Measurements from ENCODE around the gene BIN2.
A peak's percentile ranks its signal among the peaks of the same experiment; 100 is the strongest.
"Not testable (repeated sequence)": the region's sequence is repeated elsewhere in the genome, so short reads cannot be mapped to it uniquely, and the experiment has no call there.

The BIN2 gene

GRCh38 chr12:51295651-51296050 lies 28.3 kb downstream of the BIN2 start:
- no peak overlapping the region for H3K4me3 ChIP-seq (ENCODE audit: low read depth, low read length)
- TF ChIP-seq CTCF (IDR thresholded peaks at IDR 0.05; ENCODE audit: insufficient read depth, low read length, missing control alignments) = no peak
- ChIA-PET CTCF (no interaction called here), POLR2A (no interaction called here)
- no peak for DNase-seq (ENCODE audit: low read depth, low spot score)

- CTCF ChIA-PET = interaction anchor here (1.2 to 2.6 kb wide), 2 partner anchors 47 to 48 kb away, joined by 3 to 10 read pairs; no protein-coding TSS in a partner anchor
- not testable (repeated sequence) for H3K4me3 ChIP-seq (ENCODE audit: low read depth, low read length); DNase-seq (ENCODE audit: low read depth, low spot score)
- POLR2A ChIA-PET = interaction anchor here (0.6 kb wide), 1 partner anchor 211 kb away, joined by 4 read pairs; the partner anchor contains the start of gene CSRNP2
Observed at GRCh38 chr12:51294097-51294496, 29.9 kb downstream of the BIN2 start.

GRCh38 chr12:51293696-51294095 lies 30.3 kb downstream of the BIN2 start:
- ChIA-PET POLR2A (interaction anchor here (0.6 kb wide), 1 partner anchor 210 kb away, joined by 4 read pairs; the partner anchor contains the start of gene CSRNP2), CTCF (interaction anchor here (2.6 kb wide), 1 partner anchor 47 kb away, joined by 10 read pairs; no protein-coding TSS in a partner anchor)
- H3K4me3 ChIP-seq (ENCODE audit: low read depth, low read length) = no peak overlapping the region
- TF ChIP-seq CTCF (IDR thresholded peaks at IDR 0.05; ENCODE audit: insufficient read depth, low read length, missing control alignments) = no peak
- DNase-seq (ENCODE audit: low read depth, low spot score) = no peak

- DNase-seq (ENCODE audit: low read depth, low spot score); H3K4me3 ChIP-seq (ENCODE audit: low read depth, low read length); POLR2A ChIA-PET: not testable (repeated sequence)
- CTCF ChIA-PET = interaction anchor here (1.5 kb wide), 1 partner anchor 39 kb away, joined by 3 read pairs; no protein-coding TSS in a partner anchor
Observed at GRCh38 chr12:51291603-51292513, 32.1 kb downstream of the BIN2 start.

- no peak for TF ChIP-seq CTCF (IDR thresholded peaks at IDR 0.05; ENCODE audit: insufficient read depth, low read length, missing control alignments)
- POLR2A ChIA-PET = no interaction called here
- H3K4me3 ChIP-seq (ENCODE audit: low read depth, low read length) = no peak overlapping the region
- CTCF ChIA-PET = interaction anchor here (1.2 kb wide), 1 partner anchor 15 kb away, joined by 4 read pairs; the partner anchor contains the start of gene SMAGP
- DNase-seq (ENCODE audit: low read depth, low spot score) = no peak
Observed at GRCh38 chr12:51285843-51286242, 38.1 kb downstream of the BIN2 start.

GRCh38 chr12:51281202-51281924 lies 42.6 kb downstream of the BIN2 start:
- POLR2A ChIA-PET = interaction anchor here (0.5 to 0.7 kb wide), 2 partner anchors 12 to 80 kb away, joined by 3 read pairs; no protein-coding TSS in a partner anchor

More at GRCh38 chr12:51281202-51281924, 42.6 kb downstream of the BIN2 start:
- CTCF ChIA-PET = interaction anchor here (0.8 kb wide), 1 partner anchor 14 kb away, joined by 3 read pairs; no protein-coding TSS in a partner anchor
- DNase-seq (ENCODE audit: low read depth, low spot score) = peak; percentile 45
- no peak overlapping the region for H3K4me3 ChIP-seq (ENCODE audit: low read depth, low read length)
- no peak for TF ChIP-seq CTCF (IDR thresholded peaks at IDR 0.05; ENCODE audit: insufficient read depth, low read length, missing control alignments)

All from AG04449 (cell line).